GM23338 (cell line): Measurements from ENCODE around the gene NRP2. TPM values are rescaled to one million over a fixed set of nuclear protein-coding genes. Genes with fewer than 3 reads are reported as not detected.

Source experiments
- ATAC-seq: fragments of 200-7000 bp; cut with Tn5 transposase; 3 replicates; pipeline ENCODE4 v1.9.1; 2020
- DNase-seq: peaks from one replicate; pipeline ENCODE4 v3.0.0-alpha.2; 2015; ENCODE audit warnings: low spot score
- H2AFZ ChIP-seq: fragments of 200-600 bp; sonication (generic); 2 replicates; pipeline ENCODE4 v1.8.0; 2016; ENCODE audit warnings: antibody characterized with exemption, mild to moderate bottlenecking, moderate library complexity
- H3F3A ChIP-seq: fragments of 200-600 bp; sonication (generic); replicated peaks from 2 replicates; pipeline ENCODE4 v1.8.0; 2017; ENCODE audit warnings: antibody characterized with exemption, mixed run types, low read depth
- H3K27ac ChIP-seq: fragments of 200-600 bp; sonication (generic); 2 replicates; pipeline ENCODE4 v1.6.1; 2016; ENCODE audit warnings: low read depth
- H3K27me3 ChIP-seq: fragments of 200-600 bp; sonication (generic); 2 replicates; pipeline ENCODE4 v1.8.0; 2016; ENCODE audit warnings: mild to moderate bottlenecking, mixed run types, moderate library complexity; ENCODE audit not compliant: insufficient read depth
- H3K36me3 ChIP-seq: fragments of 200-600 bp; sonication (generic); 2 replicates; pipeline ENCODE4 v1.8.0; 2016; ENCODE audit warnings: mild to moderate bottlenecking; ENCODE audit not compliant: insufficient read depth
- H3K4me1 ChIP-seq: fragments of 200-600 bp; sonication (generic); 2 replicates; pipeline ENCODE4 v1.8.0; 2016; ENCODE audit warnings: mild to moderate bottlenecking, moderate library complexity; ENCODE audit not compliant: insufficient read depth
- H3K4me2 ChIP-seq: fragments of 200-600 bp; sonication (generic); 2 replicates; pipeline ENCODE4 v1.7.1; 2017; ENCODE audit warnings: mixed run types
- H3K4me3 ChIP-seq: fragments of 200-600 bp; sonication (generic); 2 replicates; pipeline ENCODE4 v1.6.1; 2016; ENCODE audit warnings: mixed run types
- H3K79me2 ChIP-seq: fragments of 200-600 bp; sonication (generic); replicated peaks from 2 replicates; pipeline ENCODE4 v1.8.0; 2017; ENCODE audit warnings: mild to moderate bottlenecking; ENCODE audit not compliant: insufficient read depth
- H3K9me2 ChIP-seq: fragments of 200-600 bp; sonication (generic); 2 replicates; pipeline ENCODE4 v1.8.0; 2017; ENCODE audit not compliant: insufficient read depth
- H4K20me1 ChIP-seq: fragments of 200-600 bp; sonication (generic); replicated peaks from 2 replicates; pipeline ENCODE4 v1.8.0; 2017; ENCODE audit warnings: mild to moderate bottlenecking; ENCODE audit not compliant: insufficient read depth
- H3K27ac Mint-ChIP-seq: 2 replicates; pipeline ENCODE4 v1.8.0; 2020; ENCODE audit warnings: inconsistent platforms, mild to moderate bottlenecking, moderate library complexity, mixed read lengths
- H3K27me3 Mint-ChIP-seq: 3 replicates; pipeline ENCODE4 v1.8.0; 2022; ENCODE audit warnings: low read depth, mild to moderate bottlenecking, moderate library complexity, mixed read lengths, inconsistent platforms; ENCODE audit not compliant: insufficient read depth, poor library complexity
- H3K36me3 Mint-ChIP-seq: 3 replicates; pipeline ENCODE4 v1.8.0; 2021; ENCODE audit warnings: low read depth, mild to moderate bottlenecking, inconsistent platforms, moderate library complexity, mixed read lengths
- H3K4me1 Mint-ChIP-seq: 3 replicates; pipeline ENCODE4 v1.8.0; 2020; ENCODE audit warnings: mild to moderate bottlenecking, inconsistent platforms, mixed read lengths
- H3K4me3 Mint-ChIP-seq: 3 replicates; pipeline ENCODE4 v1.8.0; 2021; ENCODE audit warnings: moderate library complexity, mild to moderate bottlenecking, inconsistent platforms, mixed read lengths
- H3K9me3 Mint-ChIP-seq: 3 replicates; pipeline ENCODE4 v1.8.0; 2020; ENCODE audit warnings: moderate library complexity, mild to moderate bottlenecking, inconsistent platforms, mixed read lengths
- EZH2 ChIP-seq: fragments of 200-600 bp; sonication (generic); IDR thresholded peaks from one replicate; pipeline ENCODE4 v1.8.0; 2017; ENCODE audit warnings: antibody characterized with exemption, mild to moderate bottlenecking, low read depth; ENCODE audit not compliant: unreplicated experiment
- POLR2AphosphoS5 ChIP-seq: IDR thresholded peaks from 2 replicates; pipeline ENCODE4 v1.6.1; 2016; ENCODE audit warnings: antibody characterized with exemption, low read depth
- ZNF114 ChIP-seq: fragments of 250-450 bp; sonication (Bioruptor Pico); IDR thresholded peaks from 2 replicates; pipeline ENCODE4 v1.5.0; 2020; ENCODE audit warnings: mild to moderate bottlenecking, moderate library complexity
- polyA plus RNA-seq: library from polyadenylated mRNA; unstranded; fragments of >200 nt; fragmentation: Nextera tagmentation; extraction: Ambion mirVana; gene quantifications from 2 replicates; pipeline ENCODE4 v1.2.1, GENCODE V29; 2016
- total RNA-seq: library from RNA; depleted of rRNA; stranded (reverse); fragments of >200 nt; shearing (Covaris generic); gene quantifications from 2 replicates; pipeline ENCODE4 v1.2.3, GENCODE V29; 2014
- TF ChIP-seq, protein P1 (sequence below): IDR thresholded peaks from one replicate; pipeline ENCODE4 v1.6.1; 2018; ENCODE audit warnings: antibody characterized with exemption; ENCODE audit not compliant: unreplicated experiment
- TF ChIP-seq, protein P2 (sequence below), 2 experiments: fragments of 200-600 bp in 1 of 2; sonication (generic) in 1 of 2; conservative IDR thresholded peaks; 2 replicates each; pipeline versions ENCODE4 v1.5.1 to v1.6.1; 2016 to 2017; ENCODE audit warnings: antibody characterized with exemption in 2 of 2, low read depth in 2 of 2, mild to moderate bottlenecking in 2 of 2, moderate library complexity in 1 of 2
- TF ChIP-seq, protein P3 (sequence below): fragments of 250-450 bp; sonication (Bioruptor Pico); IDR thresholded peaks from 2 replicates; pipeline ENCODE4 v1.5.0; 2020; ENCODE audit warnings: mild to moderate bottlenecking, moderate library complexity

Gene NRP2
- total and polyA plus RNA-seq, 2 experiments from 2014 or later, result 18.4 to 22.0 TPM

DNA sequence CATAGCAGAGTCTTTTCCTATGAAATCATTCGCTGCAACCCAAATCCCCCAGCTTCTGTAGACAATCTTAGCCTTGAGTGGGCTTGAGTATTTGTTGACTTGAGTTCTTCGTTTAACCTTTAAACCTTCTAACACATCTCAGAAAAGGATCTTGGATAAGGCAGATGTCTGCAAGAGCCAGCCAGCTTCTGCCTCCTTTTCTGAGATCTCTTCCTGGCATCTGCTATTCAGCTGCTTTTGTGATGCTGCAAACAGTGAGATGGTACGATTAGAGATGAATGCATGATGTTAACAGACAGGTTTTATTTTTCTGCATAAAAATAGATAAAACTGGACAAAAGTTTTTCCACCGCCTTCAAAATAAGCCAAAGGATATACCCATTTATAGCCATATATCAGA lies 37.5 kb downstream of the NRP2 start:
- Histone ChIP-seq H3K4me2 (peak overlapping the region; percentile 20; the same call in 1 of the 2 replicates), H2AFZ (no peak overlapping the region), H3K4me1 (peaks cover 26% of the 10 kb centered on the region), H3K27me3 (no peaks in the 10 kb centered on the region), H4K20me1 (no peaks in the 10 kb centered on the region), H3F3A (peaks cover 4% of the 10 kb centered on the region; the same call in 1 of the 2 replicates), H3K9me2 (no peaks in the 10 kb centered on the region), H3K79me2 (no peaks in the 10 kb centered on the region), H3K36me3 (no peaks in the 10 kb centered on the region), H3K4me3 (no peak overlapping the region), H3K27ac (peak overlapping the region; percentile 8; the same call in 1 of the 2 replicates)
- no peak overlapping the region for H3K4me3 Mint-ChIP-seq
- H3K27ac Mint-ChIP-seq, result no peak overlapping the region
- peaks cover 13% of the 10 kb centered on the region for H3K27me3 Mint-ChIP-seq
- H3K4me1 Mint-ChIP-seq, result peaks cover 51% of the 10 kb centered on the region
- TF ChIP-seq, protein P1, sequence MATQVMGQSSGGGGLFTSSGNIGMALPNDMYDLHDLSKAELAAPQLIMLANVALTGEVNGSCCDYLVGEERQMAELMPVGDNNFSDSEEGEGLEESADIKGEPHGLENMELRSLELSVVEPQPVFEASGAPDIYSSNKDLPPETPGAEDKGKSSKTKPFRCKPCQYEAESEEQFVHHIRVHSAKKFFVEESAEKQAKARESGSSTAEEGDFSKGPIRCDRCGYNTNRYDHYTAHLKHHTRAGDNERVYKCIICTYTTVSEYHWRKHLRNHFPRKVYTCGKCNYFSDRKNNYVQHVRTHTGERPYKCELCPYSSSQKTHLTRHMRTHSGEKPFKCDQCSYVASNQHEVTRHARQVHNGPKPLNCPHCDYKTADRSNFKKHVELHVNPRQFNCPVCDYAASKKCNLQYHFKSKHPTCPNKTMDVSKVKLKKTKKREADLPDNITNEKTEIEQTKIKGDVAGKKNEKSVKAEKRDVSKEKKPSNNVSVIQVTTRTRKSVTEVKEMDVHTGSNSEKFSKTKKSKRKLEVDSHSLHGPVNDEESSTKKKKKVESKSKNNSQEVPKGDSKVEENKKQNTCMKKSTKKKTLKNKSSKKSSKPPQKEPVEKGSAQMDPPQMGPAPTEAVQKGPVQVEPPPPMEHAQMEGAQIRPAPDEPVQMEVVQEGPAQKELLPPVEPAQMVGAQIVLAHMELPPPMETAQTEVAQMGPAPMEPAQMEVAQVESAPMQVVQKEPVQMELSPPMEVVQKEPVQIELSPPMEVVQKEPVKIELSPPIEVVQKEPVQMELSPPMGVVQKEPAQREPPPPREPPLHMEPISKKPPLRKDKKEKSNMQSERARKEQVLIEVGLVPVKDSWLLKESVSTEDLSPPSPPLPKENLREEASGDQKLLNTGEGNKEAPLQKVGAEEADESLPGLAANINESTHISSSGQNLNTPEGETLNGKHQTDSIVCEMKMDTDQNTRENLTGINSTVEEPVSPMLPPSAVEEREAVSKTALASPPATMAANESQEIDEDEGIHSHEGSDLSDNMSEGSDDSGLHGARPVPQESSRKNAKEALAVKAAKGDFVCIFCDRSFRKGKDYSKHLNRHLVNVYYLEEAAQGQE, result no peak
- DNase-seq, result no peak
- no peak for ATAC-seq
- H3K36me3 Mint-ChIP-seq, result peaks cover 44% of the 10 kb centered on the region
- no peaks in the 10 kb centered on the region for H3K9me3 Mint-ChIP-seq

GRCh38 chr2:205720451-205720902 lies 38.2 kb downstream of the NRP2 start:
- H3K4me3 ChIP-seq, result no peak overlapping the region
- DNase-seq, result peak; percentile 73
- ATAC-seq, result peak; percentile 85
- H2AFZ ChIP-seq, result no peak overlapping the region
- no peaks in the 10 kb centered on the region for H3K36me3 ChIP-seq
- H3K79me2 ChIP-seq, result no peaks in the 10 kb centered on the region
- Mint-ChIP-seq H3K27me3 (peaks cover 16% of the 10 kb centered on the region), H3K36me3 (peaks cover 50% of the 10 kb centered on the region), H3K27ac (peak overlapping the region; percentile 66), H3K4me1 (peaks cover 45% of the 10 kb centered on the region), H3K9me3 (no peaks in the 10 kb centered on the region), H3K4me3 (peak overlapping the region; percentile 11)
- no peaks in the 10 kb centered on the region for H3K27me3 ChIP-seq
- H3K27ac ChIP-seq, result peak overlapping the region; percentile 41; the same call in 1 of the 2 replicates
- no peaks in the 10 kb centered on the region for H3K9me2 ChIP-seq
- H3K4me1 ChIP-seq, result peaks cover 26% of the 10 kb centered on the region
- H3K4me2 ChIP-seq, result peak overlapping the region; percentile 54
- H4K20me1 ChIP-seq, result no peaks in the 10 kb centered on the region
- TF ChIP-seq EZH2, result no peak
- TF ChIP-seq POLR2AphosphoS5, result no peak
- TF ChIP-seq, protein P2, sequence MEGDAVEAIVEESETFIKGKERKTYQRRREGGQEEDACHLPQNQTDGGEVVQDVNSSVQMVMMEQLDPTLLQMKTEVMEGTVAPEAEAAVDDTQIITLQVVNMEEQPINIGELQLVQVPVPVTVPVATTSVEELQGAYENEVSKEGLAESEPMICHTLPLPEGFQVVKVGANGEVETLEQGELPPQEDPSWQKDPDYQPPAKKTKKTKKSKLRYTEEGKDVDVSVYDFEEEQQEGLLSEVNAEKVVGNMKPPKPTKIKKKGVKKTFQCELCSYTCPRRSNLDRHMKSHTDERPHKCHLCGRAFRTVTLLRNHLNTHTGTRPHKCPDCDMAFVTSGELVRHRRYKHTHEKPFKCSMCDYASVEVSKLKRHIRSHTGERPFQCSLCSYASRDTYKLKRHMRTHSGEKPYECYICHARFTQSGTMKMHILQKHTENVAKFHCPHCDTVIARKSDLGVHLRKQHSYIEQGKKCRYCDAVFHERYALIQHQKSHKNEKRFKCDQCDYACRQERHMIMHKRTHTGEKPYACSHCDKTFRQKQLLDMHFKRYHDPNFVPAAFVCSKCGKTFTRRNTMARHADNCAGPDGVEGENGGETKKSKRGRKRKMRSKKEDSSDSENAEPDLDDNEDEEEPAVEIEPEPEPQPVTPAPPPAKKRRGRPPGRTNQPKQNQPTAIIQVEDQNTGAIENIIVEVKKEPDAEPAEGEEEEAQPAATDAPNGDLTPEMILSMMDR (conservative IDR thresholded peaks at IDR 0.05; ENCODE audit: low read depth in 2 of 2), result no peak
- TF ChIP-seq, protein P3, sequence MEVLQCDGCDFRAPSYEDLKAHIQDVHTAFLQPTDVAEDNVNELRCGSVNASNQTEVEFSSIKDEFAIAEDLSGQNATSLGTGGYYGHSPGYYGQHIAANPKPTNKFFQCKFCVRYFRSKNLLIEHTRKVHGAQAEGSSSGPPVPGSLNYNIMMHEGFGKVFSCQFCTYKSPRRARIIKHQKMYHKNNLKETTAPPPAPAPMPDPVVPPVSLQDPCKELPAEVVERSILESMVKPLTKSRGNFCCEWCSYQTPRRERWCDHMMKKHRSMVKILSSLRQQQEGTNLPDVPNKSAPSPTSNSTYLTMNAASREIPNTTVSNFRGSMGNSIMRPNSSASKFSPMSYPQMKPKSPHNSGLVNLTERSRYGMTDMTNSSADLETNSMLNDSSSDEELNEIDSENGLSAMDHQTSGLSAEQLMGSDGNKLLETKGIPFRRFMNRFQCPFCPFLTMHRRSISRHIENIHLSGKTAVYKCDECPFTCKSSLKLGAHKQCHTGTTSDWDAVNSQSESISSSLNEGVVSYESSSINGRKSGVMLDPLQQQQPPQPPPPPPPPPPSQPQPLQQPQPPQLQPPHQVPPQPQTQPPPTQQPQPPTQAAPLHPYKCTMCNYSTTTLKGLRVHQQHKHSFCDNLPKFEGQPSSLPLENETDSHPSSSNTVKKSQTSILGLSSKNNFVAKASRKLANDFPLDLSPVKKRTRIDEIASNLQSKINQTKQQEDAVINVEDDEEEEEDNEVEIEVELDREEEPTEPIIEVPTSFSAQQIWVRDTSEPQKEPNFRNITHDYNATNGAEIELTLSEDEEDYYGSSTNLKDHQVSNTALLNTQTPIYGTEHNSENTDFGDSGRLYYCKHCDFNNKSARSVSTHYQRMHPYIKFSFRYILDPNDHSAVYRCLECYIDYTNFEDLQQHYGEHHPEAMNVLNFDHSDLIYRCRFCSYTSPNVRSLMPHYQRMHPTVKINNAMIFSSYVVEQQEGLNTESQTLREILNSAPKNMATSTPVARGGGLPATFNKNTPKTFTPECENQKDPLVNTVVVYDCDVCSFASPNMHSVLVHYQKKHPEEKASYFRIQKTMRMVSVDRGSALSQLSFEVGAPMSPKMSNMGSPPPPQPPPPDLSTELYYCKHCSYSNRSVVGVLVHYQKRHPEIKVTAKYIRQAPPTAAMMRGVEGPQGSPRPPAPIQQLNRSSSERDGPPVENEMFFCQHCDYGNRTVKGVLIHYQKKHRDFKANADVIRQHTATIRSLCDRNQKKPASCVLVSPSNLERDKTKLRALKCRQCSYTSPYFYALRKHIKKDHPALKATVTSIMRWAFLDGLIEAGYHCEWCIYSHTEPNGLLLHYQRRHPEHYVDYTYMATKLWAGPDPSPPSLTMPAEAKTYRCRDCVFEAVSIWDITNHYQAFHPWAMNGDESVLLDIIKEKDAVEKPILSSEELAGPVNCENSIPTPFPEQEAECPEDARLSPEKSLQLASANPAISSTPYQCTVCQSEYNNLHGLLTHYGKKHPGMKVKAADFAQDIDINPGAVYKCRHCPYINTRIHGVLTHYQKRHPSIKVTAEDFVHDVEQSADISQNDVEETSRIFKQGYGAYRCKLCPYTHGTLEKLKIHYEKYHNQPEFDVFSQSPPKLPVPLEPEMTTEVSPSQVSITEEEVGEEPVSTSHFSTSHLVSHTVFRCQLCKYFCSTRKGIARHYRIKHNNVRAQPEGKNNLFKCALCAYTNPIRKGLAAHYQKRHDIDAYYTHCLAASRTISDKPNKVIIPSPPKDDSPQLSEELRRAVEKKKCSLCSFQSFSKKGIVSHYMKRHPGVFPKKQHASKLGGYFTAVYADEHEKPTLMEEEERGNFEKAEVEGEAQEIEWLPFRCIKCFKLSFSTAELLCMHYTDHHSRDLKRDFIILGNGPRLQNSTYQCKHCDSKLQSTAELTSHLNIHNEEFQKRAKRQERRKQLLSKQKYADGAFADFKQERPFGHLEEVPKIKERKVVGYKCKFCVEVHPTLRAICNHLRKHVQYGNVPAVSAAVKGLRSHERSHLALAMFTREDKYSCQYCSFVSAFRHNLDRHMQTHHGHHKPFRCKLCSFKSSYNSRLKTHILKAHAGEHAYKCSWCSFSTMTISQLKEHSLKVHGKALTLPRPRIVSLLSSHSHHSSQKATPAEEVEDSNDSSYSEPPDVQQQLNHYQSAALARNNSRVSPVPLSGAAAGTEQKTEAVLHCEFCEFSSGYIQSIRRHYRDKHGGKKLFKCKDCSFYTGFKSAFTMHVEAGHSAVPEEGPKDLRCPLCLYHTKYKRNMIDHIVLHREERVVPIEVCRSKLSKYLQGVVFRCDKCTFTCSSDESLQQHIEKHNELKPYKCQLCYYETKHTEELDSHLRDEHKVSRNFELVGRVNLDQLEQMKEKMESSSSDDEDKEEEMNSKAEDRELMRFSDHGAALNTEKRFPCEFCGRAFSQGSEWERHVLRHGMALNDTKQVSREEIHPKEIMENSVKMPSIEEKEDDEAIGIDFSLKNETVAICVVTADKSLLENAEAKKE (CRISPR knock-in tag), result peak; percentile 51
- TF ChIP-seq ZNF114 (CRISPR knock-in tag), result peak; percentile 74; the same call in 1 of the 2 replicates
- peaks cover 4% of the 10 kb centered on the region; the same call in 1 of the 2 replicates for H3F3A ChIP-seq
